ENCODE results near the gene MORN1.

MORN1 gene

DNA sequence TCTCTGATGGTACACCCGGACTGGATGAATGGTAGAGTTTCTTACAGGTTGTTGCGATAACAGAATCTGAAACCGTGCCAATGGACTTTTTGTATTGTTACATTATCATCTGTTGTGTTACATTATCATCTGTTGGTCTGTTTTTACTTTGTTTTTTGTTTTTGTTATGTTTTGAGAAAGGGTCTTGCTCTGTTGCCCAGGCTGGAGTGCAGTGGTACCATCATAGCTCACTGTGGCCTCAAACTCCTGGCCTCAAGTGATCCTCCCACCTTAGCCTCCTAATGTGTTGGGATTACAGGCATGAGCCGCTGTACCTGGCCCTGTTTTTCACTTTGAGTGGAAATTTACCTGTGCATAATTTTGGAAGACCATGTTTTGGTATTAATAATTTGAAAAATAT, 31.2 kb upstream of the MORN1 start:
- DNase-seq (ENCODE audit: low read depth in 1 of 2, low spot score in 1 of 2): no peak

DNA sequence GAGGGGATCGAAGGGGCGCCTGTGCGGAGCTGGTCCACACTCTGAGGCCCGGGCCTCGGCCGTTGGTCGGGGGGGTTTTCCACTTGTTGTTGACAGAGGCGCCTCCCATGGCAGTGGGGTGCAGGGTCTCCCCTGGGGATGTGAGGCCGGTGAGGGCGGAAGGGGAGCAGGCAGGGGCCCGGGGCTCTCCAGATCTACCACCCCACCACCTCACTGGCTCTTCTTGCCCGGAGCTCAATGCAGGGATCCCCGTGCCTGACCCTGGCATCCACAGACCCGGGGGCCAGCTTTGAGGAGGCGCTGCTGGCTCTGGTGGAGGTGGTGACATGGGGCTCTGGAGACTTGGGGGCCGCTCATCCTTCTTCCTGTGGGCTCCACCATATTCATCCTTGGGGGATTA, 28.1 kb upstream of the MORN1 start:
- no peak for DNase-seq (ENCODE audit: low read depth in 1 of 2, low spot score in 1 of 2)

DNA sequence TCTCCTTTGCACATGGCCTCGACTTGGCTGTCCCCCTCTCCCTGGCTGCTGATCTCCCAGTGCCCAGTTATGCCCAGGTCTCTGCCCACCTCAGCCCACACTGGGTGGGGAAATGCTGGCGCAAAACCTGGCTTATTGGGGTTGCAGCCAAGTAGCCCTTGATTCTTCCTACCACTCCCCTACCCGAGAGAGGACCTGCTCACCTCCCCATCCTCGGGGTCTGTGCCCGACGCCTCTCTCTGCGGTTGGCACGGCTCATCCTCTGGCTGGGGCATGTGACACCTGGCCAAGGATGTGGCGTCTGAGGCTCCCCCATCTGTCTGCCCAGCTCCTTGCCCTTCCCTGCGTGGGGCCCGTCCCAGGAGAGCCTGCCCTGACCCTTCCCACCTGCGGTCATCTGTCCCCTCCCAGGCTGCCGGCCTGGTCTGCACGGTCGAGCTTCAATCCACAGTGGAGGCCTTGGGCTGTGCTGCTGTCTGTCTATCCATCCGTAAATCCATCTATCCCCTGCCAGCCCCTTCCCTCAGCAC, 27.5 kb upstream of the MORN1 start:
- no peak for DNase-seq (ENCODE audit: low read depth in 1 of 2, low spot score in 1 of 2)

DNA sequence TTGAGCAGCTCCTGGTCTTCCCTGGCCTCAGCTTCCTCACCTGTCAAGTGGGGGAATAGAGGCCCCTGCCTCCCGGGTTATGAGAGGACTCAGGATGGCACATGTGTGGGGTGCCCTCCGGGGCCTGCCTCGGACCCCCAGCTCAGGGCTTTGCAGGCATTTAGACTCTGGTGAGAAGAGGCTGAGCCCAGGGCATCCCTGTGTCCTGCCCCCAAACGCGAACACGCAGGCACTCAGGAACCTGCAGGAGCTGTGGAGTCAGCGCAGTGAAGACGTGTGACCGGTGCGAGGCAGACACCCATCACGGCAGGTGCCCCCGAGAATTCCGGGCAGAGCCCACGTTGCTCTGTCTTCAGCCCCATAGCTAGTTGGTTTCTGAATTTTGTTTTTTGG, 26.5 kb upstream of the MORN1 start:
- DNase-seq (ENCODE audit: low read depth in 1 of 2, low spot score in 1 of 2): no peak

DNA sequence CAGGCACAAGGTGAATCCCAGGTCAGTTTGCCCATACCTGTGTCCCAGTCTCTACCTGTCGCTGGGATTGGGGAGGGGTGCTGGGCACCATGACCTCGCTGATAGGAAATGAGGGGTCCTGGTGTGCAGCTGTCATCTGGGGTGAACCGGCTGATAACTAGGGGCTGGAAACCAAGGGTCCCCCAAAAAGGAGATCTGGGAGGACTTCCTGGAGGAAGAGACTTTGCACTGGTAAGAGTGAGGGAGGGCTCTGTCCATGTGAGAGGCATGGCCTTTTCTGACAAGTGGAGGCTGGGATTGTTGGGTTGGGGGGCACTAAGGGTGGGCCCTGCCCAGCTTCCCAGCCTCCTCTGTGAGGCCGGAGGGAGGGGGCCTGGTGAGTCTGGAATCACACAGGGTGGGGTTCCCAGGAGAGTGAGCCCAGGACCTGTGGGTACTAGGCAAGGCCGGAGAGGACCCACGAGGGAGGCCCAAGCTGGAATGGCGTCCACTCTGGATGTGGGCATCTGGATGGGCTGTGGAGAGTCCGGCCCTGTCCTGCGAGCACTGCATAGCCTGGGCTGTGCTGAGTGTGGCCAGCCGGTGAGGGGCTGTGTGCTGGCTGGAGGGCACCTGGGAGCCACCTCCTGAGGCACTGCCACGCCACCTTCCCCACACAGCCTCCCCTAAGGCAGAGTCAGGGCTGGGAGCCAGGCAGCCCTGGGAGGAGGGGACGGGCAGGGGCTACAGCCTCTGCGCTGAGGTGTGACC, 25.9 kb upstream of the MORN1 start:
- no peak for DNase-seq (ENCODE audit: low read depth in 1 of 2, low spot score in 1 of 2)

DNA sequence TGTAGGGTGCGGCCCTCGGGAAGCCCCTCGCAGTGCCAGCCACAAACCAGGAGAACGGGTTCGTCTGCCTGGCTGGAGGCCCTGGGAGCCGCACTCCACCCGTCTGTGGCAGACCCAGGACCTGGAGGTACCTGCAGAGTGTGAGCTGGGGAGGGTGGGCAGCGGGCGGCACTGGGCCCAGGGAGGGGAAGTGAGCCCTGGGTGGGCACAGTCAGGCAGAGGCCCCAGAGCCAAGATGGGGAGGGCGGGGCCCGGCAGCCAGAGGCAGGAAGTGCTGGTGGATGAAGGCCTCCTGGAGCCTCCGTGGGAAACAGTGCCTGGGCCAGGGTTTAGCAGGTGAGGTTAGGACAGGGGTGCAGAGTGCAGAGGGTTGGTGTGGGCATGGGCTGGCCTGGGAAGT, 25.0 kb upstream of the MORN1 start:
- DNase-seq (ENCODE audit: low read depth in 1 of 2, low spot score in 1 of 2): no peak

DNA sequence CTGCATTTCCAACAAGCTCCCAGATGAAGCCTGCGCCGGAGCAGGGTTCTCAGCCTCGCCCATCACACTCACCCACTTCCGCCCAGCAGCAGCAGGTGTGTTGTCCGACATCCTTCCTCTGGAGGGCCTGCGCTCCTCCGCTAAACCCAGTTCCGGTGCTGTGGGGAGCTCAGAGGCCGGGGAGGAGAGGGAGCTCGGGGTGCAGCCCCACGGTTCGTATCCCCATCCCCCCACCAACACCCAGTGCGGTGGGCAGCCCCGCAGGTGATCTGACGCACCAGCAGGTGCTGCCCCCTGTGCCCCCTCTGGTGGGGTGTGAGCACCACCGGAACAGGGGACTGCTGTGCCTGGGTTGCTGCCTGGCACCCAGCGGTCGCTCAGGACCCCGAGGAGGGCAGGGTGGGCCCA, 24.5 kb upstream of the MORN1 start:
- peak in 1 of 2 donors; percentile 13 for DNase-seq (ENCODE audit: low read depth in 1 of 2, low spot score in 1 of 2)

DNA sequence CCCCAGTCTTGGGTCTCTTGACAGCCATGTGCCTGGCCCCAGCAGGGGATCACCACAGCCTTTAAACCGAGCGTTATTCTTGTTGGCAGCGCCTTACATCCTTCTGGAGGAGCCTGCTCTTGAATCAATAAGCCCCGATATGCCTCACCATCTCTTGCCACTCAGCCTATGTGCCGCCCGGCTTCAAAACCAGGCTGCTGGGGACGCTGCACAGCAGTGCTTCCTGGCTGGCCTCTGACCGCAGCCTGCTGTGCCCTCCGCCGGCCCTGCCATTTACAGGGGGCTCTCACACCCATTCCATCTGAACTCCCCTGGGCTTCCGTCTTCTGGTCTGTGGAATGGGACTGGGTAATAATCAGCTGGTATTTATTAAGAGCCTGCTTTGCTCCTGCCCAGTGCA, 24.0 kb upstream of the MORN1 start:
- DNase-seq (ENCODE audit: low read depth in 1 of 2, low spot score in 1 of 2): no peak

DNA sequence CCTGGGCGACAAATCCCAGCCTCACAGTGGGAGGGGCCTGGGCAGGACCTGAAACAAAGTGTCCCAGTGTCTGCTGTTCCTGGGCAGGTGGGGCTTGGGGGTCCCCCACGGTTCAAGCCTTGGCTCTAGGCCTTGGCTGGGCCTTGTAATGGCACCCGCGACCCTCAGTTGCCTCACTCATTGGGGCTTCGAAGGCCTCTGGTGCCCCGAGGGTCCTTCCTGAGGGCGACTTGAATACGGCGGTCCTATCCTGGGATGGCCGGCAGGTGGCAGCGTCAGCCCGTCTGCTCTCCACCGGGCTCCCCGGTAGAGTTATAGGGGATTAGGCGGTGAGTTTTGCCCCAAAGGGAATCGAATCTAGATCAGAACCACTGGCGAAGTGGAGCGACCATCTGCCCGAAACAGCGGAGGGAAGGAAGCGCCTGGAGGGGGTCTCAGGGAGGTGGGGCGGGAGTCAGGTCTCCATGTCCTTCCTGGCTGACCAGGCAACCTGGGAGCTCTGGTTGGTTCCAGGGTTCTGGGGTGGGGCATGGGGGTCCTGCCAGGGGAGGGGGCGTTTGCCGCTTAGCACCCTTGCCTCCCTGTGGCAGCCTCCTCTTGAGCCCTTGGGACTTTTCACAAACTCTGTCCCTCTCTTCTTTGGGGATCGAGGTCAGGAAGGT, 23.1 kb upstream of the MORN1 start:
- DNase-seq (ENCODE audit: low read depth in 1 of 2, low spot score in 1 of 2): peak; percentile 65 to 68

DNA sequence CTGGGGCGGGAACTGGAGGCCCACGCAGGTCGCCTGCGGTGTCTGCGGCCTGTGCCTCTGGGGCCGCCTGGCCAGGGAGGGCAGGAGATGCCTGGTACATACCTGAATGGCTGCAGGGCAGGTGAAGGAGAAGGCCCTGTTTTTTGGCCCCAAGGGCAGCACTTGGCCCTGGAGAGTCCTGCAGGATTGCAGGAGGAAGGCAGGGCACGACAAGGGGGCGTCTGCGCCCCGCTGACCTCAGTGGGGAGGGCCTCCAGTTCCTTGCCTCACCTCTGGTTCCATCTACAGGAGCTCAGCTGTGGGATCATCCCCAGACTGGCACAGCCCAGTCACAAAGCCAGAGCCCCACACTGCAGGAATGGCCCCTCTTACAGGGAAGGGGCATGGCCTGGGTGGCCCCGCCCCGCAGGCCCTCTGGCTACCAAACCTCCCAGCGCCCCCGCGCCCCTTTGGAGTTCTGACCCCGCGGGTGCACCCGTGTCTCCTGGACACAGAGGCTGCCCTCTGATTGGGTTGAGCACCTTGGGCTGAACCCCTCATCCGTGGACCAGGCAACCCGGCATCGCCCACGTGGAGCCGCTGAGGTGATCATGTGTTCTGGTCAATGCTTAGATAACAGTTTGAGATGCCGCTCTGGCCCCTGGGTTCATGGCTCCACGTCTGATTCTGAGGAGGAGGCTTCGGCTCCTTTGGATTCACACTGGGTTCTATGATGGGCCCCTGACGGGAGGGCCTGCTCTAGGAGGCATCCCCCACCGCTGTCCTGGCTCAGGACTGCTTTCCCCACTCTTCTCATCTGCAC, 22.3 kb upstream of the MORN1 start:
- peak in 1 of 2 donors; percentile 12 for DNase-seq (ENCODE audit: low read depth in 1 of 2, low spot score in 1 of 2)

DNA sequence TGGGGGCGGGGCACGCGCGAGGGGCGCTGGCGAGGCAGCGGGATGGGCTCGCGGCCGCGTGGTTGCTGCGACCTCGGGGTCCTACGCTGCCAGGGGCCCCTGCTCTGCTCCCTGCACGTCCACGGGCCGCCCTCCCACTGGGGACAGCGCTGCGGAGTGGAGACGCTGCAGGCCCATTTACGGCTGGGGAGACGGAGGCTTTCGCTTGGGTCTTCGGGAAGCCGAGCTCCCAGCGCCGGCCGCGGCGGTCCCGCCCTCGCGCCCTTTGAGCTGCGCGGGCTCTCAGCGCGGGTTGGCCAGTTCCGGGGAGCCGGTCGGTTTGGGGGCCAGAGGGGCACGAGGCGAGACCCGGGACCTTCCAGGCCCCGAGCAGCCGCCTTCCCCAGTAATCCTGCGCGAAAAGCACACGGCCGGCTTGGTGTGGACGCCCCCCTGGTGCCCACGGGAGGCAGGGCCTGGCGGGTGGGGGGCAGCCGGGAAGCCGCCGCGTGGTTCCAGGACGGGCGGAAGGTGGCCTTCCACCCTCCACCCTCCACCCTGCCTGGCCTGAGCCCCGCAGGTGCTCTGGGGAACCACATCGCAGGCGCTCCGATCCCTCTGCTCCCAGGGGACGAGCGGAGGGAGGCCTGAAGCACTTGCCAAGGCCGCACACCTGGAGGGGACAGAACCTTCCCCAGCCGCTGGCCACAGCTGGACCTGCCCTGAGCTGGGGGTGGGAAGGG, 21.6 kb upstream of the MORN1 start:
- DNase-seq (ENCODE audit: low read depth in 1 of 2, low spot score in 1 of 2): no peak

DNA sequence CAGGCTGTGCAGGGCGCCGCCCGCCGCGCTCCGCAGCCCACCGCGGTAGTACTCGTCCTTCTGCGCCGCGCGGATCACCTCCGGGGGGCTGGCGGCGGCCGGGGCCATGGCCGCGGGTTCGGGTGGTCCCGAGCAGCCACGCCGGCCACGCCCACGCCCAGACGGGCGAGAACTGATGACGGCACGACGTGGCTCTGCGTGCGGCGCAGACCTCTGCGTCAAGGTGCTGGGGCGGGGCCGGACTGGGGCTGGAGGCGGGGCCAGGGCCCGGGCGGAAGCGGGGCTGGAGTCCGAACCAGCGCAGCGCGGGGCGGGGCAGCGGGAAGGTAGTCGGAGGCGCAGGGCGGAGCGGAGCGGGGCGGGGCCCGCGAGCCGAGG, 21.0 kb upstream of the MORN1 start, which contains the start of gene PEX10:
TSS of gene PEX10 (minus strand) at position 170 of the 378 bp plus-strand sequence. CDS start at position 108, 62 bp downstream.
- peak; percentile 98 to 99 for DNase-seq (ENCODE audit: low read depth in 1 of 2, low spot score in 1 of 2)

DNA sequence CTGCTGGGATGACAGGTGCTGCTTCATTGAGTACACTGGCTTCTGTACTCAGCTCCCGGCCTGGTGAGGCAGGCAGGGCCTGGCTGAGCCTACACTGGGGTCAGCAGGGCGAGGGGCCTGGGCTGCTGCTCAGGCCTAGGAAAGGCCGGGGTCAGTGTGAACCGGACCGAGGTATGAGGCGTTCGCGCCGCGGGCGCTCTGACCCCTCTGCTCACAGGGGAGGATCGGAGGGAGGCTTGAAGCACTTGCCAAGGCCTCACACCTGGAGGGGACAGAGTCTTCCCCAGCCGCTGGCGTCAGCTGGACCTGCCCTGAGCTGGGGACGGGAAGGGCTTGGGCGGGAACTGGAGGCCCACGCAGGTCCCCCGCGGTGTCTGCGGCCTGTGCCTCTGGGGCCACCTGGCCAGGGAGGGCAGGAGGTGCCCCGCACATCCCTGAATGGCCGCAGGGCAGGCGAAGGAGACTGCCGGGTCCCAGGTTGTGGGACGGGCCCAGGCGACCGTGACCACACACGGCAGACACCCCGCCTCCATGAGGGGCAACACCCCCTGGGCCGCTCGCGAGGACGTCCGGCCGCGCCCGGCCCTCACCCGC, 20.5 kb upstream of the MORN1 start:
- DNase-seq (ENCODE audit: low read depth in 1 of 2, low spot score in 1 of 2): no peak

DNA sequence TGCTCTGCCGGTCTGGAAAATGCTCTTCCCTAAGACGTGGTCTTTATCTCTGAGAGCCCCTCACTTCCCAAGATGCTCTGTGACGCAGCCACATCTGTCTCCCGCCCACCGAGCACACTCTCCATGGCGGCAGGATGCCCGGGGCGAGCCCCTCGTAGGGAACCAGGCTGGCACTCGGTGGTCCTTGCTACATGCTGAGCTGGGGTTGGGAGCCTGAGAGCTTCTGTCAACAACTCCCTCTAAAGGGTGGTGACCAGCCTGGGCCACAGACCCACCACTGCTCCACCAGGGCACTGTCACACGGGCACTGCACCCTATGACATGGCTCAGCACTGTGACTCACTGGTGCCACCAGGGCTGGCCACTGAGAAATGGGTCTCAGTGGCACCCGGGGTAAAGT, 18.4 kb upstream of the MORN1 start:
- no peak for DNase-seq (ENCODE audit: low read depth in 1 of 2, low spot score in 1 of 2)

DNA sequence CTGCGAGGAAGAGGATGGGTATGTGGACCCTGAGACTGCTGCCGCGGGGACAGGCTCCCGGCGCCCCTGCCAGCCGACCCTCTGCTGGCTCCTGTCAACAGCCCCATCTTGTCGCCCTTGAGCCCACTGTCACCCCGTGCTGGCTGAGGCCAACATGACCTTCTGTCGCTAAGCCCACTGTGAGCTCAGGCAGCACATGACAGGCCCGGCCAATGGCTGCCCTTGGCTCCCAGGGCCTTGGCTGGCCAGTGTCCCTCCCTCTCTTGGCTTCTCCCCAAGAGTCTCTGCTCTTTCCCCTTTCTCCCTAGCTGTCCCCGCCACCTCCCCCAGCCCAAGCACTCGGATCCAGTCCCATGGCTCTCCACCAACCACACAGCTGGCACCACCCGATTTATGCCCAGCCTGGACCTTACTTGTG, 17.5 kb upstream of the MORN1 start:
- no peak for DNase-seq (ENCODE audit: low read depth in 1 of 2, low spot score in 1 of 2)

DNA sequence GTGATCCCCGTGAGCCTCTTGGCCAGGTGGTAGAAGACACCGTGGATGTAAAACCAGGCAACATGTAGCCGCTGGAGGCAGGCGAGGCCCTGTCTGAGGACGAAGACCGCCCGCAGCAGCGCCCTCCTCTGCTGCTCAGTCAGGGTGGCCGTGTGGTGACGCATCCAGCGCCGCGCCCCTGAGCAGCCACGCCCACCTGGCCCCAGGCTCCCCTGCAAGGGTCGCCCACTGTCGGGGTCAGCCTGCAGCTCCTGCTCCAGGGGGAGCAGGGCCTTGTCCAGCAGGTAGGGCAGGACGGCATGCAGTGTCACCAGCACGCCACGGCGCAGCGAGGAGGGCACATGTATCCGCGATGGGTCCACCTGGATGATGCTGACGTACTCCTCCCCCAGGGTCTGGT, 17.1 kb upstream of the MORN1 start:
- no peak for DNase-seq (ENCODE audit: low read depth in 1 of 2, low spot score in 1 of 2)

DNA sequence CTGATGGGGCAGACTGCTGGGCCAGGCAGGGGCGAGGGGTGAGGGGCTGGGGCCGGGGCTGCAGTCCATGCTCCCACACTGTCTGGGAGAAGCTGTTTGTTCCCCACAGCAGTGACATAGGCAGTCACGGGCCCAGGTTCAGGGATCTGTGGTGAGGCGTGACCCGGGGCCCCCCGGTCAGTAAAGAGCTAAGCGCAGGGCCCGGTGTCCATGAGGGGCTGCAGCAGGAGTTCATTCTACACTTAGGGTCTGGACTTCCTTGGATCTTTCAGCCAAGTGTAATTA, 16.6 kb upstream of the MORN1 start:
- DNase-seq (ENCODE audit: low read depth in 1 of 2, low spot score in 1 of 2): no peak

DNA sequence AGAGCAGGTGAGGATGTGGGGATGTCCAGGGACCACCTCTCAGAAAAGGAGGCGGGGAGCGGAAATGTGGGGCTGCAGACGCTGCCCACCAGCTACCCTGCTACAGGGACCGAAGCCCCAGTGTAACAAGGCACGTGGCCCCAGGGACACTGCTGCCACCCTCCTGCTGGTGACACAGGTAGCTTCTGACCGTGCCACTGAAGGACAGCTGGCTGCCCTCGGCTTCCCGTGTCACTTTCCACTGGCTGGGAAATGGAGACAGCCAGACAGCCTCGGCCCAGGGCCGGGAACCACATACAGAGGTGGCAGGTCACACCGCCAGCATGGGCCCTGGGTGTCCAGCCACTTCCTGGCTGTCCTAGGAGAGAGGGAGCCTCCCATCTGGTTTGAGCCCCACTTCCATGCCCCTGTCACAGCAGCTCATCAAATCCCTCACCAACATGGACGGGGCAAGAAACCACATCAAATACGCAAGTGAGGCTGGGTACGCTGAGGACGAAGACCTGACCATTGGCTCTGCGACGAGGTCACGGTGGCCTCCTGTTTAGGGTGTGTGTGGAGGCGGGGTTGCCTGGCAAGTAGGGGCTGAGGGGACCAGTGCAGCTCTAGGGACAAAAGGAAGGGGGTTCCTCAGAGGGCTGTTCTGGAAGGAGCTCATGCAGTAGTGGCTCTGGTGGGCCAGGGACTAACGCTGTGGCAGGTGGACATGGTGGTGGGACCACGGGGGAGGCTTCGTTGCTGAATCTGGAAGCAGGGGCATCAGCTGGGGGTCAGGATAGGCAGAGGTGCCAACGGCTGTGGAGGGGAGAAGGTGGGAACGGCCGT, 16.0 kb upstream of the MORN1 start:
- no peak for DNase-seq (ENCODE audit: low read depth in 1 of 2, low spot score in 1 of 2)

DNA sequence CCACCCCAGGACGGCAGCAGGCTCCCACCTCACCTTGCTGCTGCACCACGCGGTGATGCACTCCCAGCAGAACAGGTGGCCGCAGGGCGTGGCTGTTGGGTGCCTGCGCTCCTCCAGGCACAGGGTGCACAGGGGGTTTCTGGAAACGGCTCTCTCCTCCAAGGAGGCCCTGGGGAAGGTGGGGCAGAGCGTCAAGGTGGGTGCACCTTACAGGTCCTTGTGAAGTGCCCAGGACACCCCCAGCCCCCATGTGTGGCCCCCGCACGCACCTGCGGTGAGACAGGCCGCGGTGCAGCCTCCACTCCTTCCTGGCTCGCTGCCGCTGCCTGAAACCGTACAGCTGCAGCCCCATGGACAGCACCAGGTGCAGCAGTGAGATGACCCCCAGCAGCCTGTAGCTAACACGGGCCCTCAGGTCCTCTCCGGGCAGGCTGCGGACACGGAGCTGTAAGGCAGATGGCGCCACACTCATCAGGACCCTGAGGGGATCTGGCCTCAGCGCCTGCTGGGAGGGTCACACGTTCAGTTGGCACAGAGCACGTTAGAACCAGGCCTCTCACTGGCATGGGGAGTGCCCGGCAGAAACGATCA, 15.2 kb upstream of the MORN1 start:
- DNase-seq (ENCODE audit: low read depth in 1 of 2, low spot score in 1 of 2): no peak
